ENCODE data around the gene SMG6.
"Not testable (repeated sequence)": the region's sequence is repeated elsewhere in the genome, so short reads cannot be mapped to it uniquely, and the experiment has no call there.

The SMG6 gene

DNA sequence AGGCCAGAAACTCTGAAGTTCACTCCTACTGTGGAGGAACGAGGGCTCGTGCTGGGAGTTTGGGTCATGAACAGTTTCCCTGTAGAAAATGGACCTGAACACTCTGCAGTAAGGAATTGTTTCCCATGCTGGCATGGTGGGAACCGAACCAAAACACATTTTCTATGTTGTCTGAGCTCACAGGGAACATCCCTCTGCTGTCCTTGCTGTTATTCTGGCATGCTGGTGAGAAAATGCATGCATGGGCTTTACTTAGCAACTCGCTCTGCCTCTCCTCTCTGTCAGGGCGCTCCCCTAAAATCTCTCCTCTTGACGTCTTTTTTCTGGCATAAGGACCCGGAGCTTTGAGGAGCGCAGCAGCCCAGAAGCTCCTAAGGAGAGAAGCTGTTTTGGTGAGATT, 283.9 kb downstream of the SMG6 start:
- DNase-seq = no peak

GRCh38 chr17:2018716-2019510, 284.7 kb downstream of the SMG6 start:
- no peak for DNase-seq

DNA sequence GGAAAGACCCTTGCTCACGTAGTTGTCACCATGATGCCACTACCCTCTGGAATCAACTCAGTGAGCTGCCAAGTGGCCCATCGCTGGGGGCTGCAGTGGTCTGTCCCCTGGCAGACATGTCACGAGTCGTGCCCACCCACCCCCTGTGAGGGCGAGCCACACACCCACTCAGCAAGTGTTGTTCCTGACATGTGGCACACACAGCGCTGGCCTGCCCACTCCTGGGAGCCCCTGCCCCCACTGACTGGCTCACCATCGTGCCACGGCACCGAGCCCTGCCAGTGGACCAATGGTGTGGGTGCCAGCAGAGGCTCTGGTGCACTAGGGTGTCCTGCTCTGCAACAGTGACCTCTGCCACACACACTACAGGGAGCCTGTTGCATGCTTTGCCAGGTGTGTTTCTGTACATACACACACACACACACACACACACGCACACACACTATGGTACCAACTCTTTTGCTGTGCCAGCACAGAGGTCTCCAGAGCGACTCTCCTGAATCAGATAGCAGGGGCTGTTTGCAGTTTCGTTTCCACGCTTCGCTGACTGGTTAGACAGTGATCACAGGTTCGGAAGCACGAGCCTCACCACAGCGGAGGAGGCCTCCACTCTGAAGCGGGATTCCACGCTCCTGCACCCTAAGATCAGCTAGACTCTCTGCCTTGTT, 286.2 kb downstream of the SMG6 start:
- no peak for DNase-seq

DNA sequence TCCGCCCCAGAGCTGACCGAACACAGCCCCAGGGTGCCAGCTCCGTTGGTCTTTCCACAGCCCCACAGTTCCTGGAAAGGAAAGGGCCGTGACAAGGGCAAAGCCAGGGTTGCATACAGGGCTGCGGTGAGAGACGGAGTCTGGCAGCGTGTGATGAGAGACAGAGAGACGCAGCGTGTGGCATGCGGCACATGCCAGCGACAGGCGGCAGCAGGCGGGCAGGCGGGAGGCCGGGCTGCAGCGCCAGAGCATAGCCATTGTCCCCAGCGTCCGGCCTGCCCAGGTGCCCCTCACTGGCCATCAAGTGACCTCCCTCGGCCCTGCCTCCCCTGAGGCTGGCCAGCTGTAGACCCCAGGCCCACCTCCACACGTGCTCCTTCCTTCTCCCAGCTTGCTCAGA, 287.1 kb downstream of the SMG6 start:
- DNase-seq = no peak

DNA sequence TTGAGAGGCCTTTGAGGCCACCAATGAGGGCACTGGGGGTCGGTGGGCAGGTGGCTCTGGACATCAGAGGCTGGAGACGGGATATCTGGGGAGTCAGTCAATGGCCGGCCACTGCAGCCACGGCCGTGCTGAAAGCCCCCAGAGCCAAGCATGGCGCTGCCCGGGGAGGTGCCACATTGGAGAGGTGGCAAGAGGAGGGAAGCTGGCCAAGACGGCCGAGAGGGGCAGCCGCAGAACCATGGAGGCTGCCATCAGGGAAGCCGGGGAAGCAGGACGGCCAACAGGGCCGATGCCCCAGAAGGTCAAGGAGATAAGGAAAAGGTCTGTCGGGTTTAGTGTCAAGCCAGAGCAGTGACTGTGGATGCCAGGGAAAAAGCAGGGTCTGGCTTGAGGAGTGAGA, 288.3 kb downstream of the SMG6 start:
- no peak for DNase-seq

GRCh38 chr17:2013994-2014317, 289.6 kb downstream of the SMG6 start:
- DNase-seq = no peak

DNA sequence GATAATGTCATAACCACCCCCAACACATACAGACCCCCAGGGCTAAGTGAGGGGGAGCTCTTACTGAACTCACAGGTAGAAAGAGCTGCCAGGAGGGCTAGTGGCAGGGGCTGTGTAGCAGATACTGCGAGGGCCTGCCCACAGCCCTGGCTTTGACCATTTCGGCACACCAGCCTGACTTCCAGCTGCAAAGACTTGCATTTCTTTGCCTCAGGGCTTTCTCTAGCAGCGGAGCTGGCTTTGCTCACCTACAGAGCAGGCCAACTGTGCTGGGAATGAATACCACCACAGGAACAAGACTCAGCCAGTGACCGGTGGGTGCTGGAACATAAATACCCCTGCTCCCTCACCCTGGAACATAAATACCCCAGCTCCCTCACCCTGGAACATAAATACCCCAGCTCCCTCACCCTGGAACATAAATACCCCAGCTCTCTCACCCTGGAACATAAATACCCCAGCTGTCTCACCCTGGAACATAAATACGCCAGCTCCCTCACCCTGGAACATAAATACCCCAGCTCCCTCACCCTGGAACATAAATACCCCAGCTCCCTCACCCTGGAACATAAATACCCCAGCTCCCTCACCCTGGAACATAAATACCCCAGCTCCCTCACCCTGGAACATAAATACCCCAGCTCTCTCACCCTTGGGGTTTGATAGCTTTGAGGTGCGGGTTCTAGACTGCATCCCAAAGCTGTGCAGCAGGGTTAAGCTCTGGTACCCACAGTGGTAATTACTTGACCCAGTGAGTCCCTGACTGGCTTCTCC, 290.2 kb downstream of the SMG6 start:
- not testable (repeated sequence) for DNase-seq

DNA sequence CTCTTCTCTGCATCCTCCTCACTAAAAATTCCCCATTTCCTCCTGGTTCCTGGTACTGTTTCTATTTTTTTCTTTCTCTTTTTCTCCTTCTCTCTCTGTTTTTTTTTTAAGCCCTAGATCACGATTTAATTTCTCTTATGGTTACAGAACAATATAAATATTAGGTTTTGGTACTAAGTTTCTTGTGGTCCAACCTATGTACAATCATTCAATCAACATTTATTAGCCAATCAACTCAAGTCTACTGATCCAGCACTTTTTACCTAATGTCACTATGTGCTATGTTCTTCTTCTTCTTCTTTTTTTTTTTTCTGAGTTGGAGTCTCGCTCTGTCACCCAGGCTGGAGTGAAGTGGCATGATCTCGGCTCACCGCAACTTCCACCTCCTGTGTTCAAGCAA, 291.1 kb downstream of the SMG6 start:
- DNase-seq = no peak

- no peak for DNase-seq
These were observed 291.9 kb downstream of the SMG6 start for GRCh38 chr17:2011411-2012371.
